HAP-1 (cell line): ENCODE data around the gene MAK.
A peak's percentile ranks its signal among the peaks of the same experiment; 100 is the strongest.
"Not testable (repeated sequence)": the region's sequence is repeated elsewhere in the genome, so short reads cannot be mapped to it uniquely, and the experiment has no call there.

Experiments used
- DNase-seq, 2 experiments: peaks; one replicate each; pipeline ENCODE4 v3.0.0-alpha.2; 2016 to 2020; ENCODE audit warnings: low spot score in 2 of 2
- H3K27me3 ChIP-seq: fragments of 250-450 bp; sonication (Bioruptor Pico); 2 replicates; pipeline ENCODE4 v1.5.1; 2020; ENCODE audit warnings: low read depth, mild to moderate bottlenecking, moderate library complexity
- H3K36me3 ChIP-seq: fragments of 250-450 bp; sonication (Bioruptor Pico); replicated peaks from 2 replicates; pipeline ENCODE4 v1.5.1; 2020; ENCODE audit warnings: mild to moderate bottlenecking
- H3K4me1 ChIP-seq: fragments of 250-450 bp; sonication (Bioruptor Pico); 2 replicates; pipeline ENCODE4 v1.5.1; 2020; ENCODE audit warnings: mild to moderate bottlenecking
- H3K4me3 ChIP-seq: fragments of 250-450 bp; sonication (Bioruptor Pico); 2 replicates; pipeline ENCODE4 v1.5.1; 2020; ENCODE audit warnings: mild to moderate bottlenecking, moderate library complexity
- H3K9me3 ChIP-seq: fragments of 250-450 bp; sonication (Bioruptor Pico); 2 replicates; pipeline ENCODE4 v1.5.1; 2020; ENCODE audit warnings: mild to moderate bottlenecking, moderate library complexity
- in situ Hi-C: fragments of 300-500 bp; cut with MboI; formaldehyde crosslinking; loops from 3 replicates; pipeline ENCODE4 v1.14.3; 2020; ENCODE audit warnings: low sequenced_read_pairs, inconsistent platforms, mixed read lengths

Gene MAK

DNA sequence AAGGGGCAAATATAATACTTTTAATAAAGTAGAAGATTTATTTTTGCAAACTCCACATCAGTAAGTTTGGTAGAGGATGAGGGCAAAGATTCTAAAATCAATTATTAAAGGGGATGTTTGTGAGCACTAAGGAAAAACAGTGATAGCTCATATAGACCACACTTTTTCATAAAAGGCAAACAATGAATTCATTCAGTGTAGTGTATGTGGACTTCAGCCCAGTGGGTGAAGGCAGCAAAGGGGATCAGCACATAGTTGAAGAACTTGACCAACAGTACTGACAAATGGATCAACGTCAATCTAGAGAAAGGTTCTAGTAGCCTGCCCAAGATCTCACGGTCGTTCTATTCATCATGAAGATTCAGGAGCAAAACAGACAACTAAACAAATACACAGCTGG is 45.3 kb downstream of the MAK start:
- Histone ChIP-seq H3K36me3 (no peaks in the 10 kb centered on the region; the same call in 1 of the 2 replicates), H3K9me3 (no peaks in the 10 kb centered on the region), H3K4me3 (no peak overlapping the region), H3K27me3 (no peaks in the 10 kb centered on the region), H3K4me1 (no peaks in the 10 kb centered on the region)
- DNase-seq: no peak
- in situ Hi-C loops: loop anchor here (25.0 kb wide), 1 partner anchor 306 kb away; no protein-coding TSS in a partner anchor

DNA sequence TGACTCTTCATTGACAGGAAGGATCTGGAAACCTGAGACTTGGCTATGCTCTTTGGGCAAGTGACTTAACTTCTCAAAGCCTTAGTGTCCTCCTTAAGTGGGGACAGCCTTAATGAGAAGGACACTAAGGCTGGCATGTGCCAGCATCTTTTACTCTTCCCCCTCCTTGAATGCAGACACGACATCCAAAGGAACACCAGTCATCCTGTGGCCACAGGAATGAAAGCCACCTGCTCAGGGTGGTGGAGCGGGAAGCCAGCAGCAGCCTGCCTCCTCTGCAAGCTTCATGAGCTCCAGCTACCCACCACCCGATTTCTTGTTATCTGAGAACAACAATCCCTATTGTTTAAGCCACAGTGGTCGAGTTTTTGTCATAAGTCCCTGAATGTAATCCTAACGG is 46.2 kb downstream of the MAK start:
- Histone ChIP-seq H3K4me3 (no peak overlapping the region), H3K27me3 (no peaks in the 10 kb centered on the region), H3K4me1 (no peaks in the 10 kb centered on the region), H3K9me3 (no peaks in the 10 kb centered on the region), H3K36me3 (no peaks in the 10 kb centered on the region; the same call in 1 of the 2 replicates)
- in situ Hi-C loops: loop anchor here (25.0 kb wide), 1 partner anchor 305 kb away; no protein-coding TSS in a partner anchor
- no peak for DNase-seq

DNA sequence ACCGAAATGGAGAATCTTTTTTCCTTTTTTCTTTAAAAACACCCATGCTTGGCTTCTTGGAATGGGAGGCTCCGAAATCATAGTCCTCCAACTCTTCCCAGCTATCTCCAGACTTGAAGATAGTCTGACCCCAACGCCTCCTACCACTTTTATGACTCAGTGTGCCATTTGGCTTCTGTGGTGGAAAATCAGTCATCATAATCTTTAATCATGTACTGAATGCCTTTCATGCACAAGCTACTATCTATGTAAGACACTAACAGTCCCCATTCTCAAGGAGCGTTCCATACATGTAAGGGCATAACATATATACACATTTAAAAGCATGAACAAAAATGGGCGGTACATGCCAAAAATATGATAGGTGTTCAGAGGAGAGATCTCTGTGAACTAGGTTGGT is 46.7 kb downstream of the MAK start:
- Histone ChIP-seq H3K9me3 (no peaks in the 10 kb centered on the region), H3K36me3 (no peaks in the 10 kb centered on the region; the same call in 1 of the 2 replicates), H3K4me3 (no peak overlapping the region), H3K27me3 (no peaks in the 10 kb centered on the region), H3K4me1 (no peaks in the 10 kb centered on the region)
- in situ Hi-C loops: loop anchor here (25.0 kb wide), 1 partner anchor 304 kb away; no protein-coding TSS in a partner anchor
- DNase-seq: no peak

DNA sequence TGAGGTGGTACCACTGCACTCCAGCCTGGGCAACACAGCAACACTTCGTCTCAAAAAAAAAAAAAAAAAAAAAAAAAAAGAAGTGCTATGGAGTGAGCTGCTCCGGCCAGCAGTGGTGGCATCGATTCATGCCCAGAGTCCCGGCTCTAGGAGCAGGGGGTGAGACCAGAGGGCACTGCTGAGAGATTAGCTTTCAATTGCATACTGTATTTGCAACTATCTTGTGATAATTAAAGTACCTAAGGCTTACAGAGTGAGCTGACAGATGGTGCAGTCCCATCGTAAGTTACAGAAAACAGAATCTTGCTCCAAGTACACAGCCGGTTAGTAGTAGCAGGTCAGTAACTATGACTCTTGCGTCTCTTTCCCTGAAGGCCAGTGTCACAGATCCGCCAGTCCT is 59.3 kb downstream of the MAK start:
- DNase-seq: no peak
- Histone ChIP-seq H3K4me1 (no peaks in the 10 kb centered on the region), H3K36me3 (peaks cover 9% of the 10 kb centered on the region), H3K9me3 (no peaks in the 10 kb centered on the region), H3K4me3 (no peak overlapping the region), H3K27me3 (no peaks in the 10 kb centered on the region)
- in situ Hi-C loops: loop anchor here (25.0 kb wide), 1 partner anchor 292 kb away; no protein-coding TSS in a partner anchor

DNA sequence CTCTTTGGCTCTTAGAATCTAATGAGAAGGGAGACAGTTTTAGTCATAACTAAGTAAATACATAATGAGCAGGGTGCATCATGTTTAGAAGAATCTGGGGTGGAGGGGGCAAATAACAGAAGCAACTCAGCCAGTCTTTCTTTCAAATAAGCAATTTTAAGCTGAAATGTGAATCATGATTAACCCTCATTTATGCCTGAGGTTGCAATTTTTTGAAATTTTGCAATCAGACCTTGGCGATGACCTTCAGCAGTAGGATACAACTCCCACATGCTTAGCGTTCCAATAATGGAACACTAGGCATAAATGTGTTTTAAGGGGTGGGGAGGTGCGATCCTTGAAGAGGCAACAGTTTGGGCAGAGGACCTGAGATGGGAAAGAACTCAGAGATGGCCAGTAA is 60.1 kb downstream of the MAK start:
- H3K9me3 ChIP-seq: no peaks in the 10 kb centered on the region
- no peak overlapping the region for H3K4me3 ChIP-seq
- peaks cover 9% of the 10 kb centered on the region for H3K36me3 ChIP-seq
- peaks cover 1% of the 10 kb centered on the region for H3K4me1 ChIP-seq
- H3K27me3 ChIP-seq: no peaks in the 10 kb centered on the region
- in situ Hi-C loops: loop anchor here (25.0 kb wide), 1 partner anchor 291 kb away; no protein-coding TSS in a partner anchor
- no peak for DNase-seq

DNA sequence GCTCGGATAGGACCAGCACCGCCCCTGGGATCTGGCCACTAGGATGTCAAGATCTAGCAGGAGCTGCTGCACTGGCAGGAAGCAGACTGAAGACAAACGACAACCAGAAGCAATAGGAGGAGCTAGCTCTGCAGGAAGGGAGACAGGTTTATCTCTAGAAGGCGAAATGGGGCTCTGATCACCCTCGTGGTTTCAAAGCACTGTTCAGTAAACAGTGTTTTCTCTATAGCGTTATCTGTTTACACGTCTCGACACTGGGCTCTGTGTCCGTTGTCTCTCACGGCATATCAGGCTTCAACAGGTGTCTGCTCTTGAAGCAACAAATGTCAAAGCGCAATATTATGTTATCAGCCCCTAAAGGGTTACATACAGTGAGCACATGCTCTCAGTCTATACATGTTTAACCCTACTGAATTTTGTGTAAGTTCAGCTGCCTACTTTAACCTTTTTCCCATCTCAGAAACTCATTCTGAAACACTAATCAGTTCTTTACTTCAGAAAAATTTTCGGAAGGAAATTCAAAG is 66.9 kb downstream of the MAK start:
- Histone ChIP-seq H3K4me1 (peaks cover 8% of the 10 kb centered on the region), H3K27me3 (no peaks in the 10 kb centered on the region), H3K9me3 (no peaks in the 10 kb centered on the region), H3K4me3 (no peak overlapping the region), H3K36me3 (peaks cover 8% of the 10 kb centered on the region)
- in situ Hi-C loops: no loop called here
- DNase-seq: no peak

DNA sequence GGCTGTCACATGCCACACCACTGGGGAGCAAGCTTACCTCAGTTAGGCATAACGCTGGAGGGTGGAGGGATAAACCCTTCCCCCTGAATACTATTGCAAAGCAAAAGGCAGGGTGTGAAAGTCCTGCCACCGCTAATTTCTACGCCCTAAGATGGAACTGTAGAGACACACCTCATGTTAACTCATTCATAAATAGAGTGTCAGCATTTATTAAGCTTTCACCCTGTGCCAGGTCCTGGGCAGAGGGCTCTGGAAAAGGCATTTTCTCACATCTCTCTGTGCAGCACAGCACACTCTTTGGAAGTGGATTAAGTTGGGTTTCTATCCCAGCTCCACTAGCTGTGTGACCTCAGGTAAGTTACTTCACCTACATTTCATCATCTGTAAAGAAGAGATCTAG is 68.9 kb downstream of the MAK start:
- Histone ChIP-seq H3K4me1 (peaks cover 8% of the 10 kb centered on the region), H3K9me3 (no peaks in the 10 kb centered on the region), H3K36me3 (peaks cover 6% of the 10 kb centered on the region), H3K27me3 (no peaks in the 10 kb centered on the region), H3K4me3 (no peak overlapping the region)
- no peak for DNase-seq
- in situ Hi-C loops: no loop called here

DNA sequence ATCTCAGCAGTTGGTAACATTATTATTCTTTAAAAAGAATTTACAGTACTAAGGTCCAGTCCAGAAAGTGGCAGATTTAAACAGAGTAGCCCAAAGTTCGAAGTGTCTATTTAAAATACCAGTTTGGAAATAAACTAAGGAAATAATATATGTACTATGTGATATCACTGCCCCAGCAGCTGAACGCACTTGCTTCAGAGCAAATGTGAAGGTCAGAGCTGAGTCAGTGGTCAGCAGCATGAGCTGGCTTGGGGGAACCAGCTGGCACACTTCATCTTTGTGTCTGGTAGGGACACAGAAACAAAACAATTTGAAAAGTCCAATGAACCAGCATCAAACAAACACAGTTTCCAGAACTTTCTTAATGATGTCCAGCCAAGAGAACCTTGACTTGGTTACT is 75.3 kb downstream of the MAK start:
- Histone ChIP-seq H3K27me3 (no peaks in the 10 kb centered on the region), H3K4me1 (peaks cover 2% of the 10 kb centered on the region; the same call in 1 of the 2 replicates), H3K36me3 (peaks cover 6% of the 10 kb centered on the region), H3K9me3 (no peaks in the 10 kb centered on the region), H3K4me3 (no peak overlapping the region)
- no peak for DNase-seq
- in situ Hi-C loops: no loop called here

DNA sequence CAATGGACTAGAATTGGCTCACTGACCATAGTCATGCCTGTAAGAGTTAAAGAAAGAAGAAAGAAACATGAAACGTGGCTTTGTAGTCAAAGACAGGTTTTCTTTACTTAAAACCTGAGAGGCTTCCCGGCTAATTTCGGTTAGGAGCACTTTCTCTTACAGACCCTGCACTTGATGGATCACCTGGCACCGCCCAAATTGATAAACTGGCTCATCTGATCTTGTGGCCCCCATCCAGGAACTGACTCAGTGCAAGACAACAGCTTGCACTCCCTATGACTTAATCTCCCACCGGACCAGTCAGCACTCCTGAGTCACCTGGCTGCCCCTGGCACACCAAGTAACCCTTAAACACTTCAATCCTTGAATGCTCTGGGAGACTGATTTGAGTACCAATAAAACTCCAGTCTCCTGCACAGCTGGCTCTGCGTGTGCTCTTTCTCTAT is 78.4 kb downstream of the MAK start:
- H3K27me3 ChIP-seq: no peaks in the 10 kb centered on the region
- DNase-seq: no peak
- peaks cover 2% of the 10 kb centered on the region; the same call in 1 of the 2 replicates for H3K4me1 ChIP-seq
- H3K36me3 ChIP-seq: peaks cover 34% of the 10 kb centered on the region
- in situ Hi-C loops: no loop called here
- H3K9me3 ChIP-seq: no peaks in the 10 kb centered on the region
- H3K4me3 ChIP-seq: no peak overlapping the region

DNA sequence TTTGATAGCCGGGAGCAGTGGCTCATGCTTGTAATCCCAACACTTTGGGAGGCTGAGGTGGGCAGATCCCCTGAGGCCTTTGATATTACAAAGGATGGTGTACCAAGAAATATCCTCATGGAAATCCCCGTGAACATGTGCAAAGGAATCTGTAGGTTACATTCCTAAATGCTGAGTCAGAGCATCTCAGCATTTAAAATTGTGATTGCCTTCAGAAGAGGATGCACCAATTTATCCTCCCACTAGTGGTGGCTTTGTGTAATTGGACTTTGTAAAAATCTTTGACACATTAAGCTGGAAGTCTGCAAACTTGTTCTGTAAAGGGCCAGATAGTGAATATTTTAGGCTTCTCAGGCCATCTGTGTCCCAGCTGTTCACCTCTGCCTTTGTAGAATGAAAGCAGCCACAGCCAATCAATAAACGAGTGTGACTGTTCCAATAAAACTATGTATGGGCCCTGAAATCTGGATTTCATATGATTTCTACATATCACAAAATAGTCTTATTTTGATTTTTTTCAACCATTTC is 79.0 kb downstream of the MAK start:
- H3K9me3 ChIP-seq: no peaks in the 10 kb centered on the region

DNA sequence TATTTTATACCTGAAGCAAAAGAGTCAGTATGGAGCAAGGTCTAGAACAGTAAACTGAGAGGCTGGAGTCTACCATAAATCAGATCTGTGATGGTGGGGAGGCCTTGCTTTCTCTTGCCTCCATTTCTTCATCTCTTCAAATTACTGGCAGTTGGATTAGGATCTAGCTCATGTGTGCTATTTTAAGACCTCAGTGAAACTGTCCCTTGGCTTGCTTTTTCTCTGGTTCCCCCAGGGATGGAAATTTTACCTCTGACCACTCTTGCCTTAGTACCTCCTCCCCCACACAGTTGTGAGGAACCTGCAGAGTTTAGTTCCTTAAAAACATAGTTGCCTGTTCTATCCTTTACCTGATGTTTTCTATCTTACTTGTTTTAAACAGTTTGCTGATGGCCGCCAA is 82.3 kb downstream of the MAK start:
- DNase-seq: no peak
- no peaks in the 10 kb centered on the region for H3K9me3 ChIP-seq
- peaks cover 63% of the 10 kb centered on the region for H3K36me3 ChIP-seq
- no peak overlapping the region for H3K4me3 ChIP-seq
- H3K27me3 ChIP-seq: no peaks in the 10 kb centered on the region
- in situ Hi-C loops: no loop called here
- peaks cover 2% of the 10 kb centered on the region; the same call in 1 of the 2 replicates for H3K4me1 ChIP-seq

More for the DNA sequence above, 79.0 kb downstream of the MAK start:
- Histone ChIP-seq H3K4me3 (no peak overlapping the region), H3K27me3 (no peaks in the 10 kb centered on the region), H3K36me3 (peaks cover 40% of the 10 kb centered on the region), H3K4me1 (peaks cover 2% of the 10 kb centered on the region; the same call in 1 of the 2 replicates)
- DNase-seq: peak; percentile 66 to 82
- in situ Hi-C loops: no loop called here

DNA sequence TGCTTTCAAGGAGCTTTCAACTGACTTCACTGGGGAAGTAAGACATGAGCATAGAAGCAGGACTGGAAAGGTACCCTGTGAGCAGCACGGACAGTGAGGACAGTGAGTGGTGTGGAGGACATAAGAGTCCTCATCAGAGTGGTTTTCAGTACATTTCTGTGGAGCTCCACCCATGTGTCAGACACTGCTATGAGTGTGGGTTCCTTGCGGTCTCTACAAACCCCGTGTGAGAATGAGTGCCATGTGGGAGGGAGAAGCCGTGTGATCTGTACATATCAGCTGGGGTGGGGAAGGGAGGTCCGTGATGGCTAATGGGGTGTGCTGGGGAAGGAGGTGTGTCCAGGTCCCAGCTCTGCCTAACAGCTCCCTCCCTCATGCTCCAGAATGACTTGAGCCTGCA is 86.6 kb downstream of the MAK start:
- peaks cover 61% of the 10 kb centered on the region for H3K36me3 ChIP-seq
- H3K4me1 ChIP-seq, DNase-seq, in situ Hi-C loops, H3K9me3 ChIP-seq, H3K27me3 ChIP-seq, H3K4me3 ChIP-seq: not testable (repeated sequence)

DNA sequence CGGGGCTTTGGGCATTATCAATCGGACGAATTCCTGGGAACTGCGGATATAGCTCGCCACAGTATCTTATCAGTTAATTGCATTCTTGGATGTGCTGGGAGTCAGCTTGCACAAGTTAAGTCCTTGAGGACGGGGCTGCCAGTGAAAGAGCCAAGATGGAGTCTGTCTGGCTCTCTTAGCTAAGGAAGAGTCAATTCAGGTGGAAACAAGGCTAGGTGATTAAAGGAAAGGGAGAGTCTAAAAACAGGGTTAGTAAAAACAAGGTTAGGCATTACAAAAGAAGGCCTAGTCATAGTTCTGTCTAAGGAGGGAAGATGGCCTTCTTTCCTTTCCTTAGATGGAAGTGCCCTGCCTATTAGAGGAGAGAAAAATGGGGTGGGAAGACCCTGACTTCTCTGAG is 87.8 kb downstream of the MAK start:
- H3K36me3 ChIP-seq: peaks cover 51% of the 10 kb centered on the region
- DNase-seq, H3K9me3 ChIP-seq, H3K4me3 ChIP-seq, H3K4me1 ChIP-seq, H3K27me3 ChIP-seq, in situ Hi-C loops: not testable (repeated sequence)

DNA sequence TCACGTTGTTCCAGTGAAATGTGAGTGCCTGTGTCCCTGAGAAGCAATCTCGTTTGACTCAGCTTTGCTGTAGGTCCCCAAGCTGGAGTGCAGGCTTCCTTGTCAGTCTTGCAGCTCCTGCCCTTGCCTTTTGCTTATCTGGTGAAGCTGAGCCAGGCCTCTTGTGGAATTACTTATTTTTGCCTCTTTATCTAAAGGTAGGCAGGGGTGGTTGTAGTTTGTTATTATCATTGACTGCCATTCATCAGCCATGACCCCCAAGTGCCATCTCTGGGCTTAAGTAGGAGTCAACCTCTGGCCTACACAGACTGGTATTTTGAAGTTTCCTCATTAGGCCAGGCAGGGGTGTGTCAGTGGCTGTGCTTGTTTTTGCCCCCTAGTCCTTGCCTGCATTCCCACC is 88.6 kb downstream of the MAK start:
- Histone ChIP-seq H3K36me3 (peaks cover 43% of the 10 kb centered on the region), H3K4me1 (peaks cover 9% of the 10 kb centered on the region; the same call in 1 of the 2 replicates), H3K27me3 (no peaks in the 10 kb centered on the region), H3K9me3 (no peaks in the 10 kb centered on the region), H3K4me3 (no peak overlapping the region)
- no peak for DNase-seq
- in situ Hi-C loops: no loop called here
